ENCODE data around the gene EPB41L4B. TPM values are rescaled to one million over a fixed set of nuclear protein-coding genes. Genes with fewer than 3 reads are reported as not detected.

Gene EPB41L4B
- total RNA-seq, 1 experiment from 2014 or later: 0.55 TPM

DNA sequence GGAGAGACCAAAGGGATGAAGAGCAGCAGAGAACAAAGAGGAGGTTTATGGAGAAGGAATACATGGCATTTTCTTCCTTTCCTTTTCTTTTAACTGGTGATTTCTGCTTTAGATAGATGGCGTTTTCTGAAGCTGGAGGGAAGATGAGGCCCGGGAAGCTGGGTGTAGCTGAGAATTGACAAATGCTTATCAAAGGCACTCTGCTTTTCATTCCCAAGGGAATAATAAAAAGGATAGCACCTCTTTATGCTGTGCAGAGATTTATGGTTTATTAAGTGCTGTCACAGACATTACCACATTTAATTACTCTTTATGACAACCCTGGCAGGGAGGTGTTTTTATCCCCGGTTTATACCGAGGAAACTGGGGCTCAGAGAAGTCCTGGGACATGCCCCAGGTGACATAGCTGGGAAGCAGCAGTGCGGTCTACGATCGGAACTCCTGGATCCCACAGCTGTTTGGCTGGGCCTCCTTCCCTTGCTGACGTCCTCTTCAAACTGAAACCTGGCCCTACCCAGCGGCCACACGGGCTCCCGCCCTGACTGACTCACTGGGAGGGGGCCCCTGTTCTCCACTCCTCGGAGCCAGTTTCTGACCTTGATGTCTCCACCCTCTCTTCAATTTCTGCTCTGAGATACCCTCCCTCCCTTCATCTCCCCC is 8.2 kb upstream of the EPB41L4B start:
- no peak for DNase-seq (ENCODE audit: low read depth, low spot score)
- in situ Hi-C loops (cut with HindIII; ENCODE audit: low pct_unique_long_range_greater_than_20kb, low sequenced_read_pairs): no loop called here

DNA sequence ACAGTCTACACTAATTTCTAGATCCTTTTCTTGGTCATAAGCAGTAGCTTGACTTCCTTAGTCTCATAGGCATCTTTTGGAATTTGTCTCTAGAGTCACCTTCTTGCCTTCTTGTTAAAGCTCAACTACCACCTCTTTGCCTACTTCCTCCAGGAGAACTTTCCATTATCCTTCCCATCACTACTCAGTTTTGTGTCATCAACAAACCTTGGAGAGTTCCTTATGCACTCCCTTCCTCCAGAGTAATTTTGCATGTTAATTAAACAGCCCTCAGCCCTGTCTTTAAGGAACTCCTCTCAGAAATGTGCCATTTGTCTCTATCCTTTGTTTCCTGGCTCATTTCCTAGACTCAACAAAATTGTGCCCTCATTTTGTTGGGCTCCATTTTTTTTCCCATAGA is 4.2 kb upstream of the EPB41L4B start:
- in situ Hi-C loops (cut with HindIII; ENCODE audit: low pct_unique_long_range_greater_than_20kb, low sequenced_read_pairs): no loop called here
- no peak for DNase-seq (ENCODE audit: low read depth, low spot score)

DNA sequence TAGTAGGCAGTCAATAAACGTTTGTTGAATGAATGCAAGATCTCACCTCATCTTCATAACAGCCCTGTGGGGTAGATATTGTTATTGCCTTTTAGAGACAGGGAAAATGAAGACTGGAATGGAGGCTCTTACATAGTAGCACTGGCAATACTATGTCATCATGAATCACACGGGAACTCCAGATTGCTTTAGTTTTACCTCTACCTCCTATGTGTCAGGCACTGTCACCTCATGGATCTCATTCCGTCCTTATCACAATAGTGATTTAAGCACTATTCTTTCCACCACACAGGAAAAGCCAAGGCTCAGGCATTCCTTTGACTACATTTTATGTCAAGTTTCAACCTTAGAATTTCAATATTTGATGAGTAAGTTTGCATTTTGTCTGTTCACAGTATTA is 2.9 kb upstream of the EPB41L4B start:
- no peak for DNase-seq (ENCODE audit: low read depth, low spot score)
- in situ Hi-C loops (cut with HindIII; ENCODE audit: low pct_unique_long_range_greater_than_20kb, low sequenced_read_pairs): no loop called here

DNA sequence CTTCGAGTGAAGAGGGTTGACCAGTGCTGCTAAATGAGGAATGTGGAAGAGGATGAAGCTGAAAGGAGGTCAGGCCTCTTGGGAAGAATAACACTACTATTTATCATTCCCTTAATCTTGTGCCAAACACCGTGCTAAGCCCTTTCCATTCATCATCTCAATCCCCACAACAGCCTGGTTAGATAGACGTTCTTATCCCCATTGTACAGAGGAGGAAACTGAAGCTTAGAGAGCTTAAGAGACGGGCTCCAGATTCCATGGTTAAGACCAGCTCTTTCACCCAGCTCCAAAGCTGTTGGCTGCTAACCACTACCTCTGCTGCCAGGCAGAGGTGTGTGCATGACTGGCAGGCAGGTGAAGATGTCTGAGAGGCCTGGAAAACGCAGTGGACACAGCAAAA is 868 bp upstream of the EPB41L4B start:
- no peak for DNase-seq (ENCODE audit: low read depth, low spot score)
- in situ Hi-C loops (cut with HindIII; ENCODE audit: low pct_unique_long_range_greater_than_20kb, low sequenced_read_pairs): no loop called here

DNA sequence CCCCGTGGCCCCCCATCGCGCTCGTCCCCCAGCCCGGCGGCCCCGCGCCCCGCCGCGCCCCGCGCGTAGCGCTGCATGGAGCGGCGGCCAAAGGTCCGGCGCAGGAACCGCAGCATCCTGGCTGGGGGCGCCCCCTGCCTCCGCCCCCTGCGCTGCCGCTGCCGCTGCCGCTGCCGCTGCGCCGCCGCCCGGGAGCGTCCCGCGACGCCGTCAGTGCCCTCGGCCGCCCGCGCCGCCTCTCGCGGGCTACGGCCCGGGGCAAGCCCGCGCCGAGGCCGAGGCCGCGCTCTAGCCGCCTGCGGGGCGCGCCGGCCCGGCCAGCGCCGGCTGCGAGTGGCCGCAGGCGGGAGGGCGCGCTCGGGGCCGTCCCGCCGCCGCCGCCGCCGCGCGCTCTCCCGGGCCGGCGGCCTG is 523 bp downstream of the EPB41L4B start:
- no peak for DNase-seq (ENCODE audit: low read depth, low spot score)
- in situ Hi-C loops (cut with HindIII; ENCODE audit: low pct_unique_long_range_greater_than_20kb, low sequenced_read_pairs): no loop called here

DNA sequence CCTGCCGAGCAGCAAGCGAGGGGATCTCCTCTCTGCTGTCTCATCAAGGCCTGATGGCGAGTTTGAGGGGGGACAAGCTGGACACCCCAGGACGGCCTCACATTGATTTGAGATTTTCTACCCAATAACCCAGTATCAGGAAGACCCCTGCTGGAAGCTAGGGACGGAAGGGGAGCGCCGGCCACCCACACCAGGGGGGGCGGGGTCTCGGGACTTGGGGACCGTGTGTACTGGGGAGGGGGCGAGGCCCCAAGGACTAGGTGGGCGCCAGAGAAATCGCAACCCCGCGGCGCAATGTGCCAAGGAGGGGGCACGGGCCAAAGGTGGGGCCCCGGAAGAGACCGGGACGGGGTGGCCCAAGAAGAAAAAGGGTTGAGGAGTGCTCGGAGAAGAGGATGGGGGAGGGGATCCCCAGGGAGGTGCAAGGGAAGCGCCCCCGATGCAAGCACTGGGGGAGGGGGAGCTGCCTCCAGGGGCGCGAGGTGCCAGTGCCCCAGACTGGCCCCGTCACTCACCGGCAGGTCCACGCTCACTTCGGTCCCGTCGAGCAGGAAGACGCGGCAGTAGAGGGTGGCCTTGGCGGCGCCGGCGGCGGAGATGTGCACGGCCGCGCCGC is 1.1 kb downstream of the EPB41L4B start:
- no peak for DNase-seq (ENCODE audit: low read depth, low spot score)
- in situ Hi-C loops (cut with HindIII; ENCODE audit: low pct_unique_long_range_greater_than_20kb, low sequenced_read_pairs): no loop called here

DNA sequence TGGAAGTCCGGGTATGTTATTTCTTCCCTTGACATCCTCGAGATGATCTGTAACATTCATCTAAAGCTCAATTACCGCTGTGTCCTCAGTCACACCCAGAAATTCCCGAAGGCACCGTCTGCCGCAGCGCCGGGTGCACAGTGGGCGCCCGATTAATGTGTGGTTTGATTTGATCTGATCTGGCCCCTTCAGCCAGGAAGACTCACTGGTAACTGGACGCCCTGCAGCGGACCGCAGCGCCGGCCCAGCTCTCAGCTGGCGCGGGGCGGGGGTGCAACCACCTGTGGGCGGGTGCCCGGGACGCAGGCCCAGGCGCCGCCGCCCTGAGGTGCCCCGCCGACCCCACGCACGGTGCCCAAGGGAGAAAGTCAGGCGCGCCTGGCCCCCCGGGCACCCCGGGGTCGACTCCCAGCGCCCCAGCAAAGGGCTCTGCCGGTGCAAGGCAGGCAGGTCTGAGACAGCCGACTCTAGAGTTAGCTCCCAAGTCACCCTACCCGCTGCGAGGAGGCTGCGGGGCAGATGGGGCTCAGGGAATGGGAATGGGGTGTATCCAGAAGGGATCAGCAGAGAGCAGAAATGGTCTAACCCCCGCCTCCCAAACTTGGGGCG is 1.7 kb downstream of the EPB41L4B start:
- in situ Hi-C loops (cut with HindIII; ENCODE audit: low pct_unique_long_range_greater_than_20kb, low sequenced_read_pairs): no loop called here

DNA sequence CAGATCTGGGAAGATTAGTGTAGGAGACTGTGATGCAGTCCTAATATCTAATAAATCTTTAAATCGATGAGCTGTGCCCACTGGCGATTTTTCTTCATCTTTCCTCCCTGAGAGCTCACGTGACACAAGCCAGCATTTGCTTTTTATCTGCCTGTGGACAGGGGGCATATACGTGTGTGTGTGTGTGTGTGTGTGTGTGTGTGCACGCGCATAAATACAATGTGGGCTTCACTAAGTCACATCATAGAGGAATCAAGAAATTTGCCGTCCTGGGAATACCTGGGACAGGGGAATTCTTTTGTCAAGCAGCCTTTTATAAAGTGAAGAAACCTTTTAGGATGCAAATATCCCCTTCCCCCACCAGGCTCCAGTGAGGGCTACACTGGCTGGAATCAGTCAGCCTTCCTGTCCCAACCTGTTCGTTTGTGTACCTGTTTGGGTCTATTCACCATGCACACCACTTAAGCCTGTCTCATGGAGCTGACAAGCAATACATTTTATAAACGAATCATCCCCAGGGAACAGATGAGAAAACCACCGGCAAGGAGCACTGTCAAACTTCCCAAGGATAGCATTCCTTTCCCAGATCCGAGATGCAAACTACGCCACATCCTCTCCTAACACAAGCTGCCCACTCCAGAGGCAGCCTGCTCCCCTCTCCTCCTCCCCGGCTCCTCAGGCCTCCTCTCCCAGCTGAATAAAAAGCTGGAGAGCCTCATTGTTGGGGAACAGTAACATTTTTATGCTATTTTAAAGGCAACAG is 2.7 kb downstream of the EPB41L4B start:
- in situ Hi-C loops (cut with HindIII; ENCODE audit: low pct_unique_long_range_greater_than_20kb, low sequenced_read_pairs): no loop called here
- DNase-seq (ENCODE audit: low read depth, low spot score): no peak

More for the DNA sequence above, 1.7 kb downstream of the EPB41L4B start:
- no peak for DNase-seq (ENCODE audit: low read depth, low spot score)

DNA sequence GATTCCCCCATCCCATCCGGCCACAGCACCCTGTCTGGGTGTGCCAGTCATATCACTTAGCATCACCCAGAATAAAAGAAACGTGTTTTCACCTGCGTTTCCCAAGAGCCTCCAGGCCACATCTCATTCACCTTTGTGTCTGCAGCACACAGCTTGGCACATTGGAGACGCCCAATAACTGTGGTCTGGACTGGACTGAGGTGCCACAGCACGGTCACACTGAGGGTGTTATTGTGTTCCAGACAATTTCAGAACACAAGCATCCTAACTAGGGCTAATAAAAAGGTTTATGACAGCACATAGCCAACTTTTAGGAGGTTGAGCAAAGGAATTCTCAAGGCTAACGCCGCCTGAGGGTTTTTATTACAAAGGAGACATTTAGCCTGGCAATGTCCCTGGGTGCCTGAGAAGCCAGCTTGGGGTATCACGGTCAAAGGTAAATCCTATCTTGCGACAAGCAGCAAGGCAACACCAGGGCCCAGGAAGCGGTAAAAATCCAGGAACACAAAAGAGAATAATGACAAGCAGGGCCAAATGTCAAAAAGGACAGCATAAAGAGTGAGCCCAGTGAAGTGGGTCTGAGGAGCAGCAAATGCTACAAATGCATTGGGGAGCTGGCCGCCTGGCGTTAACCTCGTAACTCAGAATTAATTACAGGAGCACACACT is 3.4 kb downstream of the EPB41L4B start:
- in situ Hi-C loops (cut with HindIII; ENCODE audit: low pct_unique_long_range_greater_than_20kb, low sequenced_read_pairs): no loop called here

DNA sequence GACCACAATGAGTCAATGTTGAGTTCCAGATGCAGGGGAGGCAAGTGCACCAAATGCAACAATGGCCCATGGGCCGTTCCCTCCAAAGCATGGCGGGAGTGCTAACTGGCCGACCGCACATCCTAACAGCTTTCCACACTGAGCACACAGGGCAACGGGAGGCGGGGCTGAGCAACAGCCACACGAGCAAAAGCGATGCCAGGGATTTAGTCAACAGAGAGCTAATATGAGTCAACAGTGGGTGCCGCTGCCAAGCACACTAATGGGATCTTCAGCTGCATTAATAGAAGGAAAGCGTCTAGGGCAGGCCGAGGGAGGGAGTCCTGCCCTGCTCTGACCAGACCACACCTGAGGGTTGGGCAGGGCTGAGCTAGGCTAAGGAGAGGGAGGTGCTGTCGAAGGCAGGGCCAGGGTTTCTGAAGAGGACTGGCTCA is 4.6 kb downstream of the EPB41L4B start:
- in situ Hi-C loops (cut with HindIII; ENCODE audit: low pct_unique_long_range_greater_than_20kb, low sequenced_read_pairs): no loop called here
- no peak for DNase-seq (ENCODE audit: low read depth, low spot score)

More for the DNA sequence above, 3.4 kb downstream of the EPB41L4B start:
- DNase-seq (ENCODE audit: low read depth, low spot score): no peak

DNA sequence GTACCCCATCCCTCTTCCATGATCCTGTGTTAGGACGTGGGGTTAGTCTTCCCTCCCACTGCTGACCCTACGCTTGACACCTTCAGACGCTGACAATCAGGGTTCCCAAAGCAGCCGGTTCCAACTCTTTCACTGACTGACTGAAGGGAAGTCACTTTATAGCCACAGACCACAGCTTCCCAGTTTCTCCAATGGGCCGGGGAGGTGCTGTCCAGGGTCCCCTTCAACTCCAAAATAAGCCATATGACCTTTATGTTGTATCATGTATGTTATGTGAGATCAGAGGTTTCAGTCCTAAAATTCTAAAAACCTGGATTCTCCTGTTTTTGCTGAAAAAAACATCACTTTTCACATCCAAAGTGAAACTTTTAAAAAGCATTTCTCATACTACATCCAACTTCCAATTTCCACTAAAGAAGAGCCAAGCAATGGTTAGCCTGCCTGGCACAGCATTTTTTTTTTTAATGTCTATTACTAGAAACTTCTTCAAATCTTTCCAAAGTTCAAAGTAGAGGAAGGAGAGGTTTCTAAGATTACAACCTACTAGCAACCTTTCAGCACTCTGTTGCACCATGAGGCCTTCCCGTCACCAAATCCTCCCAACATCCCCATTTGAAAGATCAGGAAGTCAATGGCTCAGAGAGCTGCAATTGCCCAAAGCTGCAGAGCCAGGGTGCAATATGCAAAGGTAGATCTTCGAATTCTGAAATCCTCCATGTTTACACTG is 5.2 kb downstream of the EPB41L4B start:
- DNase-seq (ENCODE audit: low read depth, low spot score): no peak
- in situ Hi-C loops (cut with HindIII; ENCODE audit: low pct_unique_long_range_greater_than_20kb, low sequenced_read_pairs): no loop called here

DNA sequence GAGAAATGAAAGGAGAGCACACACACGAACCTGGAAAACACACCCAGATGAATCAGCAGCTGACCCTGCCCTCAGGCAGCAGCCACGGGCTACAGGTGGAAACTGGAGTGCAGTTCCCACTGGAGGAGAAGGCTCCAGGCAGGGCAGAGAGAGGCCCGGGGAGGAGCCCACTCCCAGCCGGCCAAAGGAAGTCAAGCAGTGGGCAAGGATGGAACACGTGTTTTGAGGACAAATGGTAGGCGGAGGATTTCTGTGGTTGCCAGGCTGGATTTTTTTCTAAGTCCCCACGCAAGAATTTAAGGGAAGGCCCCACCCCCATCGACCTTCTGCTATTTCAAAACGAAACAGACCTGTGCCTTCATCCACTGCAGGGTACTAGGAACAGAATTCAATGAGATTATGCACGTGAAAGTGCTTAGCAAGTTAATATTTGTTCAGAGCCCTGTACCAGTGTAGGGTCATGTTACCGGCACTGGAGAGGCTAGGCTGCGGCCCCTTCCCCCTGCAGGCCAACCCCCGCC is 6.8 kb downstream of the EPB41L4B start:
- in situ Hi-C loops (cut with HindIII; ENCODE audit: low pct_unique_long_range_greater_than_20kb, low sequenced_read_pairs): no loop called here
- DNase-seq (ENCODE audit: low read depth, low spot score): no peak

DNA sequence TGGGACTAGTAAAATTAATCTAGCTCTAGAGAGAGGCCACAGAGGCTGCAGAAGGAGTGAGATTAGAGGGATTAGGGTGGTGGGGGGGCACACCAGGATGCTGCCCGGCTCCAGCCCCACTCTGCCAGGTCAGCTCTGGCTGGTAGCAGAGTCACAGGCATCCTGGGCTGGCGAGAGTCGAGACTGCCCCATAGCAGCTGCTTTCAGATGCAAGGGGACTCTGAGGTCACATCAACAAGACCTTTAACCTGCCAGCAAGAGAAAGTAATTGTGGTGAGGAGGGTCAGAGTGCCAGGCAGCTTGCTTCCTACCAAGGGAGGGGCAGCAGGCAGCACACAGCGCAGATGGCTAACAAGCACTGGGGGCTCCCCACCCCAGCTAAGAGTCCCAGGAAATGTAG is 7.5 kb downstream of the EPB41L4B start:
- in situ Hi-C loops (cut with HindIII; ENCODE audit: low pct_unique_long_range_greater_than_20kb, low sequenced_read_pairs): no loop called here
- DNase-seq (ENCODE audit: low read depth, low spot score): no peak

DNA sequence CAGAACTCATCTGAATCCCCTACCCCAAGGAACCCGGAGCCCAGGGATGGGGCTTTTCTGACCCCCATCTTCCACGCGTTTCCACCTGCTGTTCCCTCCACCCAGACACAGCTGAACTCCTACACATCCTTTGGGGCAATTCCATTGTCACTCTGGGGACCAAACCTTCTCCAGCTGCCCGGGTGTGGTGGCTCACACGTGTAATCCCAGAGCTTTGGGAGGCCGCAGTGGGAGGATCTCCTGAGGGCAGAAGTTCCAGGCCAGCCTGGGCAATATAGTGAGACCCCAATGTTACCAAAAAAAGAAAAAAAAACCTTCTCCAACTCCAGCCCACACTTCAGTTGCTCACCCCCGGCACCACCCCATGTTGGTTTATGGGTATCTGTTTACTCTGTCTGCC is 8.1 kb downstream of the EPB41L4B start:
- in situ Hi-C loops (cut with HindIII; ENCODE audit: low pct_unique_long_range_greater_than_20kb, low sequenced_read_pairs): no loop called here
- DNase-seq (ENCODE audit: low read depth, low spot score): no peak

DNA sequence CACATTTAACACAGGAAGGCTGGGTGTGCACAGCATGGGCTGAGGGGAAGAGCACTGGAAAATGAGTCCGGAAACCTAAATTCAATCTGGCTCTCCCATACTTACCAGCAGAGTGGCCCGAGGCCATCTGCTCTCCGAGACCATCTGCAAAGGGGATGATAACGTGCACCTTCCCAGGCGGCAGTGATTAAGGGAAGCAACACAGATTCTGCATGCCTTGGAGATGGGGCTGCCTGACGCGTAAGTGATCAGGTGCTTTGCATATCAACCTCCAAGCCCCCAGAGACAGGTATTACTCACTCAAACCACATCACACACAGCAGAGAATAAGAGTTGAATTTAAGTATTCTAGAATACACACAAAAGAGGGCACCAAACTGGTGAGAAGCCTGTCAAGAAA is 9.1 kb downstream of the EPB41L4B start:
- in situ Hi-C loops (cut with HindIII; ENCODE audit: low pct_unique_long_range_greater_than_20kb, low sequenced_read_pairs): no loop called here
- DNase-seq (ENCODE audit: low read depth, low spot score): no peak

DNA sequence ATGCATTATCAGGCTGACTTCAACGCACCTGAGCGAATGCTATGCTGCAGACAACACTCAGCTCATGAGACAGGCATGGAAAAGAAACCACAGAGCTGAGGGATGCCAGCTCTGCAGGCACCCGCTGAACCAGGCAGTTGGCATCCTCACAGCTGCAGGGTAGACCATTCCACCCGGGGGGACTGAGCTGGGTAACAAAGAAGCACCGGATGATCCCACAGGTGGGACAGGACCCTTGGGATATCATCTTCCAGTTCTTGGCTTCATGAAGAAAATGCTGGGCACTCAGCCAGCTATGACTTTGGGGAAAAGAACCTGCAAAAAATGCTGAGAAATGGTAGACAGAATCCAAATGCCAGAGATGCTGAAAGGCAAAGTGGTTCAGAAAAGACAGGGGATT is 9.6 kb downstream of the EPB41L4B start:
- no peak for DNase-seq (ENCODE audit: low read depth, low spot score)
- in situ Hi-C loops (cut with HindIII; ENCODE audit: low pct_unique_long_range_greater_than_20kb, low sequenced_read_pairs): no loop called here

DNA sequence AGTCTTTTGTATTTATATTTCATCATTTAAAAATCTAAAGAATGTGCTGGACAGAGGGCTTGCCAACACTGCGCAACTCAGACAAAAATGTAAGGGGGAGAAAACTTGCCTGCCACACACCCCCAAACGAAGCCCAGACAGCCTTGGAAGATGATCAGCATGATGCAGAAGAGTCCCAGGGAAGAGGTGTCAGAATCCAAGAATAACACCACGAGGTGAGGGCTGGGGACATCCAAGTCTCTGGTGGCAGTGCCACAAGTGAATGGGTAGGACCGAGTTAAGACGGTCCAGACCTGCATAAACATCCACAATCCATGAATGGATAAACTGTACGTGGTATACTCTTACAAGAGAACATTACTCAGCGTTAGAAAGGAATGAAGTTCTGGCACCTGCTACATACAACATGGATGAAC is 10.4 kb downstream of the EPB41L4B start:
- in situ Hi-C loops (cut with HindIII; ENCODE audit: low pct_unique_long_range_greater_than_20kb, low sequenced_read_pairs): no loop called here
- no peak for DNase-seq (ENCODE audit: low read depth, low spot score)

Measured in SK-MEL-5 (cell line).